ENCODE data around the gene PTGER2.

The PTGER2 gene

DNA sequence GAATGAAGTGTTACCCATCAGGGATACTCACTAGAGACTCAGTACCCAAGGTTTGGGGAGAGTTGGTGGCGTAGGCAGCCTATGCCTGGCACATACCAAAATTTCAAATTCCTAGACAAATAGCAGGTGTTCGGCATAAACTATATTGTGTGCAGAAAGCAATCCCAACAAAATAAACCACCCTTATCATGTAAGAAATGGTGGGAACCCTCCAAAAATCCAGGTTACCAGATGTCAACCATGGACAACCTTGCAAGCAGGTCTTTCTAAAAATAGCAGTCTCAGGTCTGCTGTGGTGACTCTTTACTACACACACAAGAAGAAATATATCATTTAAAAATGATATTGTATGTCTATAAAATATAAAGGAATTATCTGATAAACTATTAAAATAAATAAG, 17.7 kb upstream of the PTGER2 start:
- Histone ChIP-seq H3K9me2 (replicated peaks; ENCODE audit: low read depth, low read length) (no peaks in the 10 kb centered on the region), H3K4me1 (ENCODE audit: insufficient read depth, low read length, poor library complexity, severe bottlenecking) (peaks cover 4% of the 10 kb centered on the region), H3K27me3 (ENCODE audit: insufficient read depth, low read length, poor library complexity, severe bottlenecking) (no peaks in the 10 kb centered on the region), H3K4me3 (ENCODE audit: low read length, poor library complexity, severe bottlenecking) (no peak overlapping the region), H3K79me2 (ENCODE audit: insufficient read depth, low read length) (no peaks in the 10 kb centered on the region), H3K4me2 (ENCODE audit: low read depth, low read length, poor library complexity, severe bottlenecking) (no peak overlapping the region), H4K20me1 (ENCODE audit: insufficient read depth, low read length, poor library complexity, severe bottlenecking) (no peaks in the 10 kb centered on the region), H3K9ac (ENCODE audit: low read depth, low read length, poor library complexity, severe bottlenecking) (no peak overlapping the region), H2AFZ (ENCODE audit: low read length) (no peak overlapping the region), H3K36me3 (ENCODE audit: insufficient read depth, low read length) (no peaks in the 10 kb centered on the region), H3K9me3 (ENCODE audit: insufficient read depth, low read depth, low read length) (no peaks in the 10 kb centered on the region), H3F3A (ENCODE audit: low read depth) (no peaks in the 10 kb centered on the region)
- TF ChIP-seq, protein P1, sequence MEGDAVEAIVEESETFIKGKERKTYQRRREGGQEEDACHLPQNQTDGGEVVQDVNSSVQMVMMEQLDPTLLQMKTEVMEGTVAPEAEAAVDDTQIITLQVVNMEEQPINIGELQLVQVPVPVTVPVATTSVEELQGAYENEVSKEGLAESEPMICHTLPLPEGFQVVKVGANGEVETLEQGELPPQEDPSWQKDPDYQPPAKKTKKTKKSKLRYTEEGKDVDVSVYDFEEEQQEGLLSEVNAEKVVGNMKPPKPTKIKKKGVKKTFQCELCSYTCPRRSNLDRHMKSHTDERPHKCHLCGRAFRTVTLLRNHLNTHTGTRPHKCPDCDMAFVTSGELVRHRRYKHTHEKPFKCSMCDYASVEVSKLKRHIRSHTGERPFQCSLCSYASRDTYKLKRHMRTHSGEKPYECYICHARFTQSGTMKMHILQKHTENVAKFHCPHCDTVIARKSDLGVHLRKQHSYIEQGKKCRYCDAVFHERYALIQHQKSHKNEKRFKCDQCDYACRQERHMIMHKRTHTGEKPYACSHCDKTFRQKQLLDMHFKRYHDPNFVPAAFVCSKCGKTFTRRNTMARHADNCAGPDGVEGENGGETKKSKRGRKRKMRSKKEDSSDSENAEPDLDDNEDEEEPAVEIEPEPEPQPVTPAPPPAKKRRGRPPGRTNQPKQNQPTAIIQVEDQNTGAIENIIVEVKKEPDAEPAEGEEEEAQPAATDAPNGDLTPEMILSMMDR (conservative IDR thresholded peaks at IDR 0.05; ENCODE audit: low read length) = no peak
- TF ChIP-seq EZH2phosphoT487 (IDR thresholded peaks at IDR 0.05; ENCODE audit: borderline replicate concordance) = no peak

DNA sequence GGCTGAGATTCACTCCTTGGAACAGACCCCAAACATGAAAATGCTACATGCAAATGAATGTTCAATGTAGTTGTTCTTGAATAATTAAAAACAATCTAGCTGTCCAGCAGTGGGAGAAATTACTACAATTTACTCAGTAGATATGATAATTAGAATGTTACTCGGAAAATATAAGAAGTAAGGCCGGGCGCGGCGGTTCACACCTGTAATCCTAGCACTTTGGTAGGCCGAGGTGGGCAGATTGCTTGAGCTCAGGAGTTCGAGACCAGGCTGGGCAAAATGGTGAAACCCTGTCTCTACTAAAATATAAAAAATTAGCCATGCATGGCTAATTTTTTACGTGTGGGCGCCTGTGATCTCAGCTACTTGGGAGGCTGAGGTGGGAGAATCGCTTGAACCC, 15.3 kb upstream of the PTGER2 start:
- Histone ChIP-seq H3K9ac (ENCODE audit: low read depth, low read length, poor library complexity, severe bottlenecking) (no peak overlapping the region), H3K4me2 (ENCODE audit: low read depth, low read length, poor library complexity, severe bottlenecking) (no peak overlapping the region), H3K79me2 (ENCODE audit: insufficient read depth, low read length) (no peaks in the 10 kb centered on the region), H4K20me1 (ENCODE audit: insufficient read depth, low read length, poor library complexity, severe bottlenecking) (no peaks in the 10 kb centered on the region), H3K36me3 (ENCODE audit: insufficient read depth, low read length) (no peaks in the 10 kb centered on the region), H3K9me3 (ENCODE audit: insufficient read depth, low read depth, low read length) (no peaks in the 10 kb centered on the region), H3K4me1 (ENCODE audit: insufficient read depth, low read length, poor library complexity, severe bottlenecking) (peaks cover 4% of the 10 kb centered on the region), H3K9me2 (replicated peaks; ENCODE audit: low read depth, low read length) (no peaks in the 10 kb centered on the region), H2AFZ (ENCODE audit: low read length) (no peak overlapping the region), H3K4me3 (ENCODE audit: low read length, poor library complexity, severe bottlenecking) (no peak overlapping the region), H3K27me3 (ENCODE audit: insufficient read depth, low read length, poor library complexity, severe bottlenecking) (no peaks in the 10 kb centered on the region), H3F3A (ENCODE audit: low read depth) (no peaks in the 10 kb centered on the region)
- TF ChIP-seq, protein P1 (conservative IDR thresholded peaks at IDR 0.05; ENCODE audit: low read length) = no peak
- no peak for TF ChIP-seq EZH2phosphoT487 (IDR thresholded peaks at IDR 0.05; ENCODE audit: borderline replicate concordance)

DNA sequence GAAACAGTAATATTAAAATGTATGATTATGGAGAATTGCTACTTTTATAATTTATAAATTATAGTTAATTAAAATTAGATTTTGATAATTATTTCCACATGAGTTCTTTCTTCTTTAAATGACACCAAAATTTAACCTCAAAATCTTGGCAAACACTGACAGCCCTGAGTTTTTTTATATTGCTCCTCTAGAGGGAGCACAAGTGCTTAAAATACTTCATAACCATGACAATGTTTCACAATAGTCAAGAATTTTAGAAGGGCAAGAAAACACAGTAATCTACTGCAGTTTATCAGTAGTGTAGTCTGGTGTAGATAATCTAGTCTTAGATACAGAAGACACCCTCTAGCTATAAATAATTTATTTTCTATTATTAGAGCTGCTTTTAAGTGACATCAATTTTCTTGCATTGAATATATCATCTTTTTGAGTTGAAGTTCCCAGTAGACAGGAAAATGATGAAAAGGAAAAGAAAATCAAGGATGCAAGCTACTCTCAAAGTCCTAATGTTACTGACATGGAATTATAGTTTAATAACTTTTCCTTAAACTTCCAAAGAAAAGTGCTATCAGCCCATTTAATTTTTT, 14.3 kb upstream of the PTGER2 start:
- Histone ChIP-seq H3K36me3 (ENCODE audit: insufficient read depth, low read length) (no peaks in the 10 kb centered on the region), H3K9me2 (replicated peaks; ENCODE audit: low read depth, low read length) (no peaks in the 10 kb centered on the region), H3K79me2 (ENCODE audit: insufficient read depth, low read length) (no peaks in the 10 kb centered on the region), H3K27me3 (ENCODE audit: insufficient read depth, low read length, poor library complexity, severe bottlenecking) (no peaks in the 10 kb centered on the region), H3K4me1 (ENCODE audit: insufficient read depth, low read length, poor library complexity, severe bottlenecking) (peaks cover 4% of the 10 kb centered on the region), H3K9me3 (ENCODE audit: insufficient read depth, low read depth, low read length) (no peaks in the 10 kb centered on the region), H2AFZ (ENCODE audit: low read length) (no peak overlapping the region), H4K20me1 (ENCODE audit: insufficient read depth, low read length, poor library complexity, severe bottlenecking) (no peaks in the 10 kb centered on the region), H3F3A (ENCODE audit: low read depth) (no peaks in the 10 kb centered on the region), H3K4me2 (ENCODE audit: low read depth, low read length, poor library complexity, severe bottlenecking) (no peak overlapping the region), H3K4me3 (ENCODE audit: low read length, poor library complexity, severe bottlenecking) (no peak overlapping the region), H3K9ac (ENCODE audit: low read depth, low read length, poor library complexity, severe bottlenecking) (no peak overlapping the region)
- TF ChIP-seq, protein P1 (conservative IDR thresholded peaks at IDR 0.05; ENCODE audit: low read length) = peak; percentile 78
- no peak for TF ChIP-seq EZH2phosphoT487 (IDR thresholded peaks at IDR 0.05; ENCODE audit: borderline replicate concordance)
